LNCaP clone FGC (cell line): ENCODE results near the gene ATG4A.
A peak's percentile ranks its signal among the peaks of the same experiment; 100 is the strongest.

Experiments used
- DNase-seq: peaks from one replicate; pipeline ENCODE4 v3.0.0-alpha.2; 2011; ENCODE audit warnings: low read depth
- H3K4me3 ChIP-seq: 2 replicates; pipeline ENCODE4 v1.5.1; 2011; ENCODE audit warnings: mild to moderate bottlenecking, low read depth, low read length, control low read depth
- TF ChIP-seq, protein P1 (sequence below): IDR thresholded peaks from 2 replicates; pipeline ENCODE4 v1.5.1; 2012; ENCODE audit warnings: mild to moderate bottlenecking; ENCODE audit not compliant: control insufficient read depth, insufficient read depth; ENCODE audit errors: extremely low read depth

Gene ATG4A, protein sequence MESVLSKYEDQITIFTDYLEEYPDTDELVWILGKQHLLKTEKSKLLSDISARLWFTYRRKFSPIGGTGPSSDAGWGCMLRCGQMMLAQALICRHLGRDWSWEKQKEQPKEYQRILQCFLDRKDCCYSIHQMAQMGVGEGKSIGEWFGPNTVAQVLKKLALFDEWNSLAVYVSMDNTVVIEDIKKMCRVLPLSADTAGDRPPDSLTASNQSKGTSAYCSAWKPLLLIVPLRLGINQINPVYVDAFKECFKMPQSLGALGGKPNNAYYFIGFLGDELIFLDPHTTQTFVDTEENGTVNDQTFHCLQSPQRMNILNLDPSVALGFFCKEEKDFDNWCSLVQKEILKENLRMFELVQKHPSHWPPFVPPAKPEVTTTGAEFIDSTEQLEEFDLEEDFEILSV

DNA sequence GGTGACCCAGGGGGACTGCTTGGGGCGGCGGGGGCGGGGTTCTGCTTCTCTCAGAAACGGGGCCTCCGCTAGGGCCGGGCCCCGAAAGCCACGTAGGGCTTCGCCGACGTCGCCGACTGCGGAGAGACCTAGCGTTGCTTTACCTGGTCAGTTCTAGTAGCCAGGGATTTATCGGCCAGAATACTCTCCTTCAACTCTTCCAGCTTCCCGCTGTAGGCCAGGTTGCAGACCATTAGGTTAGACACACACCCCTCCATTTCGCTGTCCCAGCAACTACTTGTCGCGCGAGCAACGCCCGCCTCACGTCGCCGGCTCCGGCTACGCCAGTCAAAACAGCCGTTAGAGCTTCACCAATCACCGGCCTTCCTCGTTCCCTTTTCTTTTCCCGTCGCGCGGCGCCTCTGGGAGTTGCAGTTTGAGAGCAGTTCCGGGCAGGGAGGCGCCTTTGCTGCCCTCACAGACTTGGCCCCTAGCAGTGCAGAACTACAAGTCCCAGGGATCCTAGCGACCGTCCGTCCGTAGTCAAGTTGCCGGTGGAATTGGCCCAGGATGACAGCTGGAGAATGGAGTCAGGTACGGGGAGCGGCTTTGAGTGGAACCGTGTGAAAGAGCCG is at the start of gene ATG4A, which contains the start of gene PSMD10:
ATG4A (plus strand) TSS at position 515 of the 614 bp plus-strand sequence; CDS start at position 564, 49 bp downstream.
PSMD10 (minus strand) TSS at position 279 of the 614 bp plus-strand sequence; CDS start at position 257, 22 bp downstream.
- peak; percentile 92 for DNase-seq
- H3K4me3 ChIP-seq: peak within 1 kb of the TSS; percentile 78
- TF ChIP-seq, protein P1, sequence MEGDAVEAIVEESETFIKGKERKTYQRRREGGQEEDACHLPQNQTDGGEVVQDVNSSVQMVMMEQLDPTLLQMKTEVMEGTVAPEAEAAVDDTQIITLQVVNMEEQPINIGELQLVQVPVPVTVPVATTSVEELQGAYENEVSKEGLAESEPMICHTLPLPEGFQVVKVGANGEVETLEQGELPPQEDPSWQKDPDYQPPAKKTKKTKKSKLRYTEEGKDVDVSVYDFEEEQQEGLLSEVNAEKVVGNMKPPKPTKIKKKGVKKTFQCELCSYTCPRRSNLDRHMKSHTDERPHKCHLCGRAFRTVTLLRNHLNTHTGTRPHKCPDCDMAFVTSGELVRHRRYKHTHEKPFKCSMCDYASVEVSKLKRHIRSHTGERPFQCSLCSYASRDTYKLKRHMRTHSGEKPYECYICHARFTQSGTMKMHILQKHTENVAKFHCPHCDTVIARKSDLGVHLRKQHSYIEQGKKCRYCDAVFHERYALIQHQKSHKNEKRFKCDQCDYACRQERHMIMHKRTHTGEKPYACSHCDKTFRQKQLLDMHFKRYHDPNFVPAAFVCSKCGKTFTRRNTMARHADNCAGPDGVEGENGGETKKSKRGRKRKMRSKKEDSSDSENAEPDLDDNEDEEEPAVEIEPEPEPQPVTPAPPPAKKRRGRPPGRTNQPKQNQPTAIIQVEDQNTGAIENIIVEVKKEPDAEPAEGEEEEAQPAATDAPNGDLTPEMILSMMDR: no peak

DNA sequence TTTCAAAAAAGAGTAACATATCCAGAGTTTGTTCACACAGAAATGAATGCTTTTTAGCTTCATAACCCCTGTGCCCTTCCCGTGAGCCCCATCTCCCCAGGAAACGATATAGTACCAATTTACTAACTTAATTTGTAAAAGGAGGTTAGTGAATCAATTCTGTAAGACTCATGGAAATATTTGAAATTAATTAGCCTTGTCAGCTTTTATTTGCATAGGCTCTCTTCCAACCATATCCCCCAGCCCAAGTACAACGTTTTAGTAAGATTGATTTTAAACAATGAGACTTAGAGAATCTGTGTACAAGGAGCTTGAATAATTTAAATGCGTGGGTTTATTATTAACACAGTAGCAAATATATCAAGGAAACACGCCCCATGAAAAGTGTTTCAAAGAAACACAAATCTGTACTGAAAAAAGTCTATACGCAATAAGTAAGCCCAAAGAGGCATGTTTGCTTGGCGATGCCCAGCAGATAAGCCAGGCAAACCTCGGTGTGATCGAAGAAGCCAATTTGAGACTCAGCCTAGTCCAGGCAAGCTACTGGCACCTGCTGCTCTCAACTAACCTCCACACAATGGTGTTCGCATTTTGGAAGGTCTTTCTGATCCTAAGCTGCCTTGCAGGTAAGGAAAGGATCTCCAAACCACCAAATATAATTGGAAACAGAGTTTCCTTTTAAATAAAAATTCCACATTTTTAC is 46.9 kb upstream of the ATG4A start, which contains the start of gene VSIG1:
VSIG1 (plus strand) TSS at position 512 of the 703 bp plus-strand sequence; CDS start at position 578, 66 bp downstream.
- TF ChIP-seq, protein P1: no peak
- no peak within 1 kb of the TSS for H3K4me3 ChIP-seq
- DNase-seq: no peak

DNA sequence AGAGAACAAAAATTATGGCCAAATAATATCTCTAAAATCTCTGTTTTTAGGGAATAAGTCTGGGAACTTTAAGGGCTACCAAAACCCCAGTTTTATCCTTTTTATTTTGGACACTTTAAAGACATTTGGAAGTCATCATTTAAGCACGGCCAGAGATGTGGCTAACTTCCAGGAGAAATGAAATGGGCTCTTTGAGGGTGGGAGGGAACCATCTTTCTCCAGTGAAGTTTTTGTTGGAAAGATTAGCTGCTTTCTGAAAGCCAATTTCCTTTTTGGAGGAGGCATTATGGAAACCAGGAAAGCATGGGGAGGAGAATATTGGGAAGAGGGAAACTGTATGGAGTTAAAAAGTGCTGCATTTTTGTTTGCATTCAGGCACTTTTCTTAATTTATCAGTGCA is 41.9 kb upstream of the ATG4A start:
- TF ChIP-seq, protein P1: no peak
- no peak overlapping the region for H3K4me3 ChIP-seq
- DNase-seq: no peak

DNA sequence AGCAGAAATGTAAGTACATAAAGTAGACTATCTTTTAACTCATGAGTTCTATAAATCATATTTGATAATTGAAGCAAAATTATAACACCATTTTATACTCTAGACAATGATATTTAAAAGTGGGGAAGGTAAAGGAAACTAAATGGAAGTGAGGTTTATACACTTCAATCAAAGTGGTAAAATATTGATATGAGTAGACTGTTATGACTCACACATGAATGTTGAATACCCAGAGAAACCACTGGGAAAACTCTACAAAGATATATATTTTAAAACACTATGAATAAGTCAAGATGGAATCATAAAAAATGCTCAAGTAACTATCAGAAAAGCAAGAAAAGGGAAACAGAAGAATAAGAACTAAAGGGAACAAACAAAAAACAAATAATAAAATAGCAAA is 38.4 kb upstream of the ATG4A start:
- DNase-seq: no peak
- TF ChIP-seq, protein P1: no peak
- H3K4me3 ChIP-seq: no peak overlapping the region

DNA sequence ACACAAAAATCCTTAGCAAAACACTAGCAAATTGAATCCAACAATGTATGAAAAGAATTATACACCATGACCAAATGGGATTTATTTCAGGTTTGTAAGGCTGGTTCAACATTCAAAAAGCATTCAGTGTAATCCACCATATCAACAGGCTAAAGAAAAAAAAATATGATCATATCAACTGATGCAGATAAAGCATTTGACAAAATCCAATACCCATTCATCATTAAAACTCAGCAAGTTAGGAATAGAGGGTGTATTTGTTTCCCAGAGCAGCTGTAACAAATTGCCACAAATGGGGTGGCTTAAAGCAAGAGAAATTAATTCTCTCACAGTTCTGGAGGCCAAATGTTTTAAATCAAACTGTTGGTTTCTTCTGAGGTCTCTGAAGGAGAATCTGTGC is 36.0 kb upstream of the ATG4A start:
- DNase-seq: no peak
- TF ChIP-seq, protein P1: no peak
- no peak overlapping the region for H3K4me3 ChIP-seq

DNA sequence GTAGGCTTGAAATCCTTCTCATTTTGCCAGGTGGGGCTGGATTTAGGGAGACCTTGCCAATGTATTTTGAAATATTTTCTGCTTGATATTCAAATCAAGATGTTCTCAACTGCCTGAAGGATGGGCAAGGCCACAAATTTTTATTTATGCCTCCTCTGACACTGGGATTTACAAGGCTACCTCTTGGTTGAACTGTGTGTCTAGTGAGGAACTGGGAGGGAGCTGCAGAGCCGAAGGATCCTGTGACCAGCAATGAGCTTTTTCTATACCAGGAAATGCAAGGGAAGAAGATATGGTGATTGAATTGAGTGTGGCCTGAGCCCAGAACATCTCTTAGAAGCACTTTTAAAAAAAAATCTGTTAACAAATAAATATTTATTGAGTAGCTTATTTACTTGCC is 31.8 kb upstream of the ATG4A start:
- DNase-seq: no peak
- TF ChIP-seq, protein P1: no peak
- H3K4me3 ChIP-seq: no peak overlapping the region
